ENCODE data around the gene MRTFA.

MRTFA gene

DNA sequence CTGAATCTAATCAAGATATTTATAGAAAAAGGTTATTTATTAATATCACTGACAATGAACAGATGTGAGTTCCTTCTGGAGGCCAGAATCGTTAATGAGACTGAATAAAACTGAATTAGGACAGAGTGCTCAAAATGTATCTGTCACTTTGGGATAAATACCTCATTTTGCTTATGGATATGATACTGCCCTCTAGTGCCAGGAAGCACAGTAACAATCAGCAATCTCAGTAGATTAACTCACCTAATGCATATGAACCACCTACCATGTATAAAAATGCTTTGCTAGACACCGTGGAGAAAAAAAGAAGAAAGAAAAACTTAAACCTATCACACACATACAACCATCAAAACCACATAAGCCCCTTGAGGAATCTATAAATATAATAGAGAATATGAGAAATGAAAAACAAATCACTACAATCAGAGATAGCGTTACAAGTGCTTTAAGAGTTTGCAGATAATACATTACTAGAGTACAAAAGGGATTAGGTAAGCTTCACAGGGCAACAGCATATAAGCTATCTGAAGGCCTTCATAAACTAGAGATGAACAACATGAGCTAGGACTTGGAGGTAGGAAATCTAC, 148.8 kb downstream of the MRTFA start:
- peaks cover 7% of the 10 kb centered on the region; the same call in 1 of the 2 replicates for H3K36me3 ChIP-seq (ENCODE audit: low read length)
- TF ChIP-seq EZH2phosphoT487 (conservative IDR thresholded peaks at IDR 0.05; ENCODE audit: low read length): no peak
- TF ChIP-seq, protein P1, sequence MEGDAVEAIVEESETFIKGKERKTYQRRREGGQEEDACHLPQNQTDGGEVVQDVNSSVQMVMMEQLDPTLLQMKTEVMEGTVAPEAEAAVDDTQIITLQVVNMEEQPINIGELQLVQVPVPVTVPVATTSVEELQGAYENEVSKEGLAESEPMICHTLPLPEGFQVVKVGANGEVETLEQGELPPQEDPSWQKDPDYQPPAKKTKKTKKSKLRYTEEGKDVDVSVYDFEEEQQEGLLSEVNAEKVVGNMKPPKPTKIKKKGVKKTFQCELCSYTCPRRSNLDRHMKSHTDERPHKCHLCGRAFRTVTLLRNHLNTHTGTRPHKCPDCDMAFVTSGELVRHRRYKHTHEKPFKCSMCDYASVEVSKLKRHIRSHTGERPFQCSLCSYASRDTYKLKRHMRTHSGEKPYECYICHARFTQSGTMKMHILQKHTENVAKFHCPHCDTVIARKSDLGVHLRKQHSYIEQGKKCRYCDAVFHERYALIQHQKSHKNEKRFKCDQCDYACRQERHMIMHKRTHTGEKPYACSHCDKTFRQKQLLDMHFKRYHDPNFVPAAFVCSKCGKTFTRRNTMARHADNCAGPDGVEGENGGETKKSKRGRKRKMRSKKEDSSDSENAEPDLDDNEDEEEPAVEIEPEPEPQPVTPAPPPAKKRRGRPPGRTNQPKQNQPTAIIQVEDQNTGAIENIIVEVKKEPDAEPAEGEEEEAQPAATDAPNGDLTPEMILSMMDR (IDR thresholded peaks at IDR 0.05; ENCODE audit: insufficient read depth, low read length, poor library complexity, severe bottlenecking): peak; percentile 68
- H3K9me3 ChIP-seq (ENCODE audit: insufficient read depth, low read length): no peaks in the 10 kb centered on the region
- H3K79me2 ChIP-seq (ENCODE audit: insufficient read depth, low read length): peaks cover 80% of the 10 kb centered on the region
- no peak overlapping the region for H3K4me3 ChIP-seq (ENCODE audit: insufficient read depth, low read length, poor library complexity, severe bottlenecking)
- H3K4me2 ChIP-seq (ENCODE audit: low read depth, low read length, poor library complexity, severe bottlenecking): no peak overlapping the region
- H3K27ac ChIP-seq (ENCODE audit: low read depth, low read length): peak overlapping the region; percentile 54
- no peaks in the 10 kb centered on the region for H3K9me2 ChIP-seq (replicated peaks; ENCODE audit: insufficient read depth, low read length)
- H3K9ac ChIP-seq (ENCODE audit: low read length): no peak overlapping the region
- no peak overlapping the region for H2AFZ ChIP-seq (ENCODE audit: low read depth, low read length, severe bottlenecking)
- H3K27me3 ChIP-seq (ENCODE audit: low read length): no peaks in the 10 kb centered on the region
- H4K20me1 ChIP-seq (ENCODE audit: low read depth, low read length): no peaks in the 10 kb centered on the region
- peaks cover 22% of the 10 kb centered on the region for H3F3A ChIP-seq (ENCODE audit: insufficient read depth)

DNA sequence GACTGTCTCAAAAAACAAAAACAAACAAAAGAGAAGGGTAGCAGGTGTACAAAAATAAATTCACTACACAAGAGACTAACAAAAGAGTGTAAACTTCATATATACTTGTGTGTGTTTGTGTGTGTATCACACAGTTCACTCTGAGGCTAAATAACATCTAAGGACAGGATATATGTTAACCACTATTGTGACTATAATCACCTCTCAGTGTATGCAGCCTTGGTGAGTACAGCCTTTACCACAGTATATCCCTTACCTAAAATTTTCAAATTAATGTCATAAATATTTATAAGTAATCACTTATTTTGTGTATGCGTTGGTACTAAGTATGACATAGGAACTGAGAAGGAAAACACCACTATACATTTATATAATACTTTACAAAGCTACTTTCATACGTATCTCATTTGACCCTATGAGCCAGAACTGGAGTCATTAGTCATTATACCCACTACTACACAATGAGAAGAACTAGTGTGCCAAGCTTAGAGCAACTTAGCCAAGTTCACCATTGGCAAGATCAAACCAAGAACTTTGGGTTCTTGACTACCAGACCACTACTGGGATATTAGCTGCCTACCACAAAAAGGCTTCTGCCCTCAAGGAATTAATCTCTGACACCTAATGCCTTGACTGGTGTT, 149.4 kb downstream of the MRTFA start:
- H4K20me1 ChIP-seq (ENCODE audit: low read depth, low read length): no peaks in the 10 kb centered on the region
- H3K27me3 ChIP-seq (ENCODE audit: low read length): no peaks in the 10 kb centered on the region
- TF ChIP-seq EZH2phosphoT487 (conservative IDR thresholded peaks at IDR 0.05; ENCODE audit: low read length): no peak
- TF ChIP-seq, protein P1 (IDR thresholded peaks at IDR 0.05; ENCODE audit: insufficient read depth, low read length, poor library complexity, severe bottlenecking): no peak
- no peaks in the 10 kb centered on the region for H3K9me2 ChIP-seq (replicated peaks; ENCODE audit: insufficient read depth, low read length)
- peaks cover 80% of the 10 kb centered on the region for H3K79me2 ChIP-seq (ENCODE audit: insufficient read depth, low read length)
- H3K4me2 ChIP-seq (ENCODE audit: low read depth, low read length, poor library complexity, severe bottlenecking): no peak overlapping the region
- H3K27ac ChIP-seq (ENCODE audit: low read depth, low read length): peak overlapping the region; percentile 54
- H3F3A ChIP-seq (ENCODE audit: insufficient read depth): peaks cover 17% of the 10 kb centered on the region
- no peak overlapping the region for H2AFZ ChIP-seq (ENCODE audit: low read depth, low read length, severe bottlenecking)
- no peak overlapping the region for H3K9ac ChIP-seq (ENCODE audit: low read length)
- no peak overlapping the region for H3K4me3 ChIP-seq (ENCODE audit: insufficient read depth, low read length, poor library complexity, severe bottlenecking)
- H3K36me3 ChIP-seq (ENCODE audit: low read length): peaks cover 7% of the 10 kb centered on the region; the same call in 1 of the 2 replicates
- no peaks in the 10 kb centered on the region for H3K9me3 ChIP-seq (ENCODE audit: insufficient read depth, low read length)

DNA sequence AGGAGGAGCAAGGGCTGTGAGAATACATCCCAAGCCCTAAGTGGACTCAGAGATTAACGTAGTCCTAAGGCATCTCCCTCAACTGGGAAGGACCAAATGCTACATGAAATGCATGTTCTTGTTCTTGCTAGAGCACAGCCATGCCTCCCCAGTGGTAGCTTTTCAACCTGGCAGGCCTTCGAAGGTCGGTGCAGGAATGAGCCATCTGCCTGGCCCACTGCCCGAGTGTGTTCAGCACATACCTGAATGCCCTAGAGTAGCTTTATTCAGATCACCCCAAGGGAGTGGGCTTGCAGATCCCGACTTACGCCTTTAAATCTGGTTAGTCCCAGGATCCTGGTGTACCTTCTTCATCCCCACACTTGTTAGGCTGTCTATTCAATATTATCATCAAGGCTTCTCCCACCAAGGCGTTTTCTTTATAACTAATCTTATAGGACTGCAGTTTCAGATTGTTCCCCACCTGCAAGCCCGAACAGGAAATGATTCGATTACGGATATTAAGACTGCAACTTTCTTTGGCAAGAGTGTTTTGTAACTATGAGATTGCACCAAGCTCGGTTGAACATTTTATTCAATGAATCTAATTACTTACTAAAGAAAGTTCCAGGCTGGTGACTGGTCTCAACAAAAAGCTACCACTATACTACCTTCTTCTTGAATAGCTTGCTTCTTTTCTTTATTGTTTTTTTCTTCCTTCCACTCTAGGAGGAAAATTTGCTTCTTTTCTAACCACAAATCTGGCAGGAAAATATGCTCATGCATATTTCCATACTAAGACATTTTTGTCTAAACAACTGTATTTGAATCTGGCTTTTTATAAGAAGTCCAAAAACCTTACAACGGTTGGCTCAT, 150.5 kb downstream of the MRTFA start:
- no peak for TF ChIP-seq EZH2phosphoT487 (conservative IDR thresholded peaks at IDR 0.05; ENCODE audit: low read length)
- TF ChIP-seq, protein P1 (IDR thresholded peaks at IDR 0.05; ENCODE audit: insufficient read depth, low read length, poor library complexity, severe bottlenecking): no peak
- peaks cover 11% of the 10 kb centered on the region for H3F3A ChIP-seq (ENCODE audit: insufficient read depth)
- no peak overlapping the region for H3K27ac ChIP-seq (ENCODE audit: low read depth, low read length)
- no peaks in the 10 kb centered on the region for H3K9me3 ChIP-seq (ENCODE audit: insufficient read depth, low read length)
- no peak overlapping the region for H3K4me2 ChIP-seq (ENCODE audit: low read depth, low read length, poor library complexity, severe bottlenecking)
- peaks cover 7% of the 10 kb centered on the region; the same call in 1 of the 2 replicates for H3K36me3 ChIP-seq (ENCODE audit: low read length)
- H2AFZ ChIP-seq (ENCODE audit: low read depth, low read length, severe bottlenecking): no peak overlapping the region
- no peaks in the 10 kb centered on the region for H3K27me3 ChIP-seq (ENCODE audit: low read length)
- no peak overlapping the region for H3K9ac ChIP-seq (ENCODE audit: low read length)
- H3K9me2 ChIP-seq (replicated peaks; ENCODE audit: insufficient read depth, low read length): no peaks in the 10 kb centered on the region
- no peaks in the 10 kb centered on the region for H4K20me1 ChIP-seq (ENCODE audit: low read depth, low read length)
- H3K79me2 ChIP-seq (ENCODE audit: insufficient read depth, low read length): peaks cover 73% of the 10 kb centered on the region
- H3K4me3 ChIP-seq (ENCODE audit: insufficient read depth, low read length, poor library complexity, severe bottlenecking): no peak overlapping the region

Data from SU-DHL-6 (cell line).